Transverse colon (tissue), 4 donors: Measurements from ENCODE around the gene CIAO3. TPM values are rescaled to one million over a fixed set of nuclear protein-coding genes. Genes with fewer than 3 reads are reported as not detected.

Experiments
- DNase-seq: peaks from one replicate; pipeline ENCODE4 v3.0.0-alpha.2; 2019
- H3K27ac ChIP-seq, 4 donors: fragments of 200-600 bp; sonication (generic); 2 replicates each; pipeline ENCODE4 v1.5.1; 2016 to 2018; ENCODE audit warnings: inconsistent platforms in 4 of 4
- H3K27me3 ChIP-seq: fragments of 200-600 bp; sonication (generic); 2 replicates; pipeline ENCODE4 v1.5.1; 2017; ENCODE audit warnings: inconsistent platforms
- H3K36me3 ChIP-seq, 4 donors: fragments of 200-600 bp; sonication (generic); 2 replicates each; pipeline ENCODE4 v1.5.1; 2017 to 2019; ENCODE audit warnings: inconsistent platforms in 4 of 4
- H3K4me1 ChIP-seq, 4 donors: fragments of 200-600 bp; sonication (generic); 2 replicates each; pipeline ENCODE4 v1.5.1; 2017 to 2020; ENCODE audit warnings: inconsistent platforms in 4 of 4
- H3K4me3 ChIP-seq, 4 donors: fragments of 200-600 bp; sonication (generic); 1 replicate in 1 of 4; 2 replicates in 3 of 4; pipeline versions ENCODE4 v1.5.1 to v1.6.1; 2017 to 2019; ENCODE audit warnings: inconsistent platforms in 4 of 4
- H3K9me3 ChIP-seq, 2 donors: fragments of 200-600 bp; sonication (generic); 2 replicates each; pipeline ENCODE4 v1.5.1; 2017 to 2019; ENCODE audit warnings: inconsistent platforms in 2 of 2
- EP300 ChIP-seq: sonication (generic); formaldehyde crosslinking; IDR thresholded peaks from one replicate; pipeline ENCODE4 v1.6.1; 2017; ENCODE audit warnings: antibody characterized with exemption, low read depth
- POLR2A ChIP-seq: fragments of 450-650 bp; IDR thresholded peaks from one replicate; pipeline ENCODE4 v1.6.1; 2016; ENCODE audit warnings: antibody characterized with exemption, mild to moderate bottlenecking, moderate library complexity
- POLR2AphosphoS5 ChIP-seq, 3 donors: sonication (generic); formaldehyde crosslinking; IDR thresholded peaks; one replicate each; pipeline ENCODE4 v1.6.1; 2016; ENCODE audit warnings: antibody characterized with exemption in 3 of 3
- WGBS, 2 donors: methylation state at CpG; one replicate each; pipeline ENCODE4 v1.1.5; 2018; ENCODE audit warnings: low coverage in 1 of 2; 5-methylcytosine and 5-hydroxymethylcytosine counted together
- in situ Hi-C, 4 donors: fragments of 200-750 bp; cut with MboI; loops; one replicate each; pipeline versions ENCODE4 v1.15.0 to v1.15.1; 2017; ENCODE audit warnings: low sequenced_read_pairs in 3 of 4, low pct_ligation_motif_present in 1 of 4, low pct_unique_long_range_greater_than_20kb in 1 of 4
- intact Hi-C: fragments of 100-400 bp; cut with DNase I; formaldehyde crosslinking; loops from one replicate; pipeline ENCODE4 v1.15.1; 2023; ENCODE audit warnings: low total_unique reads
- total RNA-seq, 4 donors: library from RNA; depleted of rRNA; stranded (reverse); fragments of >200 nt; gene quantifications; one replicate each; pipeline ENCODE4 v1.1.0, GENCODE V29; 2016
- TF ChIP-seq, protein P1 (sequence below), 5 experiments: fragments of 200-600 bp in 3 of 5; fragments of 450-650 bp in 2 of 5; sonication (generic) in 3 of 5; IDR thresholded peaks; 1 replicate in 2 of 5; 2 replicates in 3 of 5; pipeline ENCODE4 v1.5.1; 2016 to 2017; ENCODE audit warnings: antibody characterized with exemption in 5 of 5, inconsistent platforms in 3 of 5, mild to moderate bottlenecking in 2 of 5, moderate library complexity in 1 of 5

Gene CIAO3
- total RNA-seq, 4 donors from 2014 or later: 59.1 to 346 (median 102) TPM

DNA sequence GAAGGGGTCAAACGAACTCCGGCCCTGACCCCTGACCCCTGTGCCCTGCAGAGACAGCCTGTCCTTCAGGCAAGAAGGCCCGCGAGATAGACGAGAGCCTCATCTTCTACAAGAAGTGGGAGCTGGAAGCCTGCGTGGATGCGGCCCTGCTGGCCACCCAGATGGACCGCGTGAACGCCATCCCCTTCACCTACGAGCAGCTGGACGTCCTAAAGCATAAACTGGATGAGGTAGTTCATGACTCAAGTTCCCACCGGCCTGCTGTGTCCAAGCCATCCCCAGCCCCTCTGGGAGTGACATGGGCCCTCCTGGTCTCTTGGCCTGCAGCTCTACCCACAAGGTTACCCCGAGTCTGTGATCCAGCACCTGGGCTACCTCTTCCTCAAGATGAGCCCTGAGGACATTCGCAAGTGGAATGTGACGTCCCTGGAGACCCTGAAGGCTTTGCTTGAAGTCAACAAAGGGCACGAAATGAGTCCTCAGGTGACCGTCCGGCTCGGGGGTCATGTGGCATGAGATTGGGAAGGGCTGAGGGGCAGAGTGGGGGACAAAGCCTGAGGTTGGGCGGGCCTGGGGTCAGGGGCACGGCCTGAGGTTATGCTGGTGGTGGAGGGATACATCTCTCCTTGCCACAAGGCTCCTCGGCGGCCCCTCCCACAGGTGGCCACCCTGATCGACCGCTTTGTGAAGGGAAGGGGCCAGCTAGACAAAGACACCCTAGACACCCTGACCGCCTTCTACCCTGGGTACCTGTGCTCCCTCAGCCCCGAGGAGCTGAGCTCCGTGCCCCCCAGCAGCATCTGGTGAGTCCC, 25.4 kb upstream of the CIAO3 start:
- Histone ChIP-seq H3K27me3 (peaks cover 28% of the 10 kb centered on the region), H3K9me3 (no peaks in the 10 kb centered on the region), H3K36me3 (no peaks in the 10 kb centered on the region), H3K4me3 (no peak overlapping the region), H3K4me1 (no peaks in the 10 kb centered on the region), H3K27ac (no peak overlapping the region)
- no peak for DNase-seq
- intact Hi-C loops (no loop called here), in situ Hi-C loops (no loop called here)
- 85% methylated on average over 28 of the region's 29 CpGs; no CpG with 5 or more reads in 1 of the 2 donors for WGBS, 2 donors
- TF ChIP-seq POLR2A: no peak
- TF ChIP-seq EP300: no peak
- TF ChIP-seq, protein P1, sequence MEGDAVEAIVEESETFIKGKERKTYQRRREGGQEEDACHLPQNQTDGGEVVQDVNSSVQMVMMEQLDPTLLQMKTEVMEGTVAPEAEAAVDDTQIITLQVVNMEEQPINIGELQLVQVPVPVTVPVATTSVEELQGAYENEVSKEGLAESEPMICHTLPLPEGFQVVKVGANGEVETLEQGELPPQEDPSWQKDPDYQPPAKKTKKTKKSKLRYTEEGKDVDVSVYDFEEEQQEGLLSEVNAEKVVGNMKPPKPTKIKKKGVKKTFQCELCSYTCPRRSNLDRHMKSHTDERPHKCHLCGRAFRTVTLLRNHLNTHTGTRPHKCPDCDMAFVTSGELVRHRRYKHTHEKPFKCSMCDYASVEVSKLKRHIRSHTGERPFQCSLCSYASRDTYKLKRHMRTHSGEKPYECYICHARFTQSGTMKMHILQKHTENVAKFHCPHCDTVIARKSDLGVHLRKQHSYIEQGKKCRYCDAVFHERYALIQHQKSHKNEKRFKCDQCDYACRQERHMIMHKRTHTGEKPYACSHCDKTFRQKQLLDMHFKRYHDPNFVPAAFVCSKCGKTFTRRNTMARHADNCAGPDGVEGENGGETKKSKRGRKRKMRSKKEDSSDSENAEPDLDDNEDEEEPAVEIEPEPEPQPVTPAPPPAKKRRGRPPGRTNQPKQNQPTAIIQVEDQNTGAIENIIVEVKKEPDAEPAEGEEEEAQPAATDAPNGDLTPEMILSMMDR (IDR thresholded peaks at IDR 0.05): no peak
- TF ChIP-seq POLR2AphosphoS5 (IDR thresholded peaks at IDR 0.05): no peak

- Histone ChIP-seq H3K36me3 (no peaks in the 10 kb centered on the region), H3K27me3 (peaks cover 35% of the 10 kb centered on the region), H3K4me1 (no peaks in the 10 kb centered on the region), H3K27ac (no peak overlapping the region), H3K4me3 (no peak overlapping the region), H3K9me3 (no peaks in the 10 kb centered on the region)
- in situ Hi-C loops: no loop called here
- 90 to 93% methylated on average over 4 to 14 of the region's 29 CpGs for WGBS, 2 donors
- intact Hi-C loops: no loop called here
- TF ChIP-seq POLR2AphosphoS5 (IDR thresholded peaks at IDR 0.05) (no peak), POLR2A (no peak), EP300 (no peak)
- TF ChIP-seq, protein P1 (IDR thresholded peaks at IDR 0.05): no peak
- no peak for DNase-seq
These were observed 24.7 kb upstream of the CIAO3 start for GRCh38 chr16:765488-765865.

GRCh38 chr16:764848-765487, 24.2 kb upstream of the CIAO3 start:
- no peak overlapping the region for H3K4me3 ChIP-seq
- no peaks in the 10 kb centered on the region for H3K36me3 ChIP-seq
- H3K4me1 ChIP-seq: no peaks in the 10 kb centered on the region
- DNase-seq: no peak
- H3K27ac ChIP-seq: no peak overlapping the region
- intact Hi-C loops: no loop called here
- H3K9me3 ChIP-seq: no peaks in the 10 kb centered on the region
- 88% methylated on average over 25 of the region's 38 CpGs; no CpG with 5 or more reads in 1 of the 2 donors for WGBS, 2 donors
- in situ Hi-C loops: no loop called here
- H3K27me3 ChIP-seq: peaks cover 37% of the 10 kb centered on the region
- TF ChIP-seq POLR2A (no peak), EP300 (no peak), POLR2AphosphoS5 (IDR thresholded peaks at IDR 0.05) (no peak)
- TF ChIP-seq, protein P1 (IDR thresholded peaks at IDR 0.05): no peak

DNA sequence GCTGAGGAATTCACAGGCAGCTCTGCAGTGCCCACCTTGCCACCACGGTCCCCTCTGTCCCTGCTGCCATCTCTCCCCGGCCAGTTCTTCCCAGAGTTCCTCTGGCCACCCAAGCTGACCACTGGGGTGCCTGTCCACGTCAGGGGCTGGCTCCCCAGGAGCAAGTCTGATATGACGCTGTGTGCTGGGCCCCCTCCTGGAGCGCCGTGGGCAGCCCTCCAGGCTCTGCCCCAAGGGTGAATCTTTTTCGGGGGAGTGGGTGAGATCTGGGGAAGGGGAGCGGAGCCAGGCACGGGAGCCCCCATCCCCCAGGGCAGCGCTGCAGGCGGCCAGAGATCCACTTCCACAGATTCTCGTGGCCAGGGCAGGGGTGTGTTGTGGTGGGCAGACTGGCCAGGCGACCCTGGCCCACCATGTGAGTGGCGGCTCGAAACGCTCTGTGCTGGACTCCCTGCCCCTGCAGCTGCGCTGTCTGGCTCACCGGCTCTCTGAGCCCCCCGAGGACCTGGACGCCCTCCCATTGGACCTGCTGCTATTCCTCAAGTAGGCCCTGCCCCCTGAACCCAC, 23.5 kb upstream of the CIAO3 start:
- in situ Hi-C loops (no loop called here), intact Hi-C loops (no loop called here)
- no peak for DNase-seq
- Histone ChIP-seq H3K4me3 (no peak overlapping the region), H3K4me1 (no peaks in the 10 kb centered on the region), H3K27ac (no peak overlapping the region), H3K27me3 (peaks cover 40% of the 10 kb centered on the region), H3K36me3 (no peaks in the 10 kb centered on the region), H3K9me3 (no peaks in the 10 kb centered on the region)
- TF ChIP-seq, protein P1 (IDR thresholded peaks at IDR 0.05): no peak
- TF ChIP-seq POLR2AphosphoS5 (IDR thresholded peaks at IDR 0.05): no peak
- no peak for TF ChIP-seq POLR2A
- TF ChIP-seq EP300: no peak
- 55% methylated on average over 18 of the region's 20 CpGs; no CpG with 5 or more reads in 1 of the 2 donors for WGBS, 2 donors
